Epithelial cell of esophagus (primary cell): ENCODE data around the gene MCOLN2.

Source experiments
- DNase-seq: peaks from one replicate; pipeline ENCODE4 v3.0.0; 2010; ENCODE audit warnings: low read depth
- H3K4me3 ChIP-seq: 2 replicates; pipeline ENCODE4 v1.5.1; 2011; ENCODE audit warnings: mild to moderate bottlenecking, low read length, control low read depth
- CTCF ChIP-seq: IDR thresholded peaks from 2 replicates; pipeline ENCODE4 v1.5.1; 2011; ENCODE audit warnings: low read depth, mild to moderate bottlenecking, low read length, control low read depth, inconsistent platforms; ENCODE audit not compliant: insufficient read depth; ENCODE audit errors: missing control alignments

Gene MCOLN2

GRCh38 chr1:84887261-84887934, 109.5 kb downstream of the MCOLN2 start:
- no peak for TF ChIP-seq CTCF
- peak; percentile 96 for DNase-seq
- no peak overlapping the region for H3K4me3 ChIP-seq

GRCh38 chr1:84885469-84885868, 111.4 kb downstream of the MCOLN2 start:
- no peak for DNase-seq
- no peak overlapping the region for H3K4me3 ChIP-seq
- TF ChIP-seq CTCF, result no peak

GRCh38 chr1:84884671-84885389, 112.1 kb downstream of the MCOLN2 start:
- DNase-seq, result peak; percentile 38
- peak; percentile 39 for TF ChIP-seq CTCF
- H3K4me3 ChIP-seq, result no peak overlapping the region

GRCh38 chr1:84883286-84883685, 113.6 kb downstream of the MCOLN2 start:
- H3K4me3 ChIP-seq, result no peak overlapping the region
- no peak for TF ChIP-seq CTCF
- DNase-seq, result peak; percentile 38

- no peak for TF ChIP-seq CTCF
- no peak overlapping the region for H3K4me3 ChIP-seq
- no peak for DNase-seq
Measured at GRCh38 chr1:84877592-84877991, 119.3 kb downstream of the MCOLN2 start.

GRCh38 chr1:84876353-84876752, 120.6 kb downstream of the MCOLN2 start:
- TF ChIP-seq CTCF, result no peak
- DNase-seq, result no peak
- H3K4me3 ChIP-seq, result no peak overlapping the region
